PC-3 (cell line): ENCODE data around the gene RANBP3L. TPM values are rescaled to one million over a fixed set of nuclear protein-coding genes. Genes with fewer than 3 reads are reported as not detected.

Source experiments
- total RNA-seq: library from RNA; depleted of rRNA; stranded (reverse); fragments of >200 nt; gene quantifications from 2 replicates; pipeline ENCODE4 v1.2.3, GENCODE V29; 2014; rRNA removed

The RANBP3L gene
- total RNA-seq, 1 experiment from 2014 or later: not detected

Other genes starting within 250 kb of the RANBP3L start
- not detected in 2 replicates for gene UGT3A2, start 235.0 kb downstream of the RANBP3L start, total RNA-seq
- 9.1 and 21.1 TPM in 2 replicates for gene LMBRD2, start 150.0 kb downstream of the RANBP3L start, total RNA-seq
- gene SKP2, start 149.8 kb downstream of the RANBP3L start, total RNA-seq: 32.0 and 33.2 TPM in 2 replicates
- gene NADK2, start 60.0 kb downstream of the RANBP3L start, total RNA-seq: 17.7 and 22.9 TPM in 2 replicates